Esophagus muscularis mucosa (tissue), 4 donors: Measurements from ENCODE around the gene PTPRS. TPM values are rescaled to one million over a fixed set of nuclear protein-coding genes. Genes with fewer than 3 reads are reported as not detected.
A peak's percentile ranks its signal among the peaks of the same experiment; 100 is the strongest.

Experiments used
- DNase-seq: peaks from one replicate; pipeline ENCODE4 v3.0.0-alpha.2; 2017; ENCODE audit errors: extremely low spot score
- H3K27ac ChIP-seq, 4 donors: fragments of 200-600 bp; sonication (generic); replicated peaks in 1 of 4; 1 replicate in 3 of 4; 2 replicates in 1 of 4; pipeline ENCODE4 v1.5.1; 2016 to 2019; ENCODE audit warnings: mild to moderate bottlenecking in 1 of 4
- H3K27me3 ChIP-seq, 4 donors: fragments of 200-600 bp; sonication (generic); one replicate each; pipeline versions ENCODE4 v1.5.1 to v1.6.0; 2016 to 2019
- H3K36me3 ChIP-seq, 4 donors: fragments of 200-600 bp; sonication (generic); one replicate each; pipeline ENCODE4 v1.5.1; 2016 to 2019
- H3K4me1 ChIP-seq, 4 donors: fragments of 200-600 bp; sonication (generic); one replicate each; pipeline ENCODE4 v1.5.1; 2016 to 2019
- H3K4me3 ChIP-seq, 4 donors: fragments of 200-600 bp; sonication (generic); 1 replicate in 2 of 4; 2 replicates in 2 of 4; pipeline ENCODE4 v1.5.1; 2016 to 2019; ENCODE audit warnings: mild to moderate bottlenecking in 4 of 4, moderate library complexity in 1 of 4
- H3K9me3 ChIP-seq, 4 donors: fragments of 200-600 bp; sonication (generic); 1 replicate in 3 of 4; 2 replicates in 1 of 4; pipeline ENCODE4 v1.5.1; 2016 to 2019
- EP300 ChIP-seq: sonication (generic); formaldehyde crosslinking; IDR thresholded peaks from one replicate; pipeline ENCODE4 v1.6.1; 2017; ENCODE audit warnings: antibody characterized with exemption
- POLR2A ChIP-seq: fragments of 450-650 bp; IDR thresholded peaks from one replicate; pipeline ENCODE4 v1.6.1; 2017; ENCODE audit warnings: antibody characterized with exemption, moderate library complexity, mild to moderate bottlenecking, low read depth
- POLR2AphosphoS5 ChIP-seq, 2 donors: sonication (generic); formaldehyde crosslinking; IDR thresholded peaks; one replicate each; pipeline ENCODE4 v1.6.1; 2017; ENCODE audit warnings: antibody characterized with exemption in 2 of 2
- WGBS: methylation state at CpG from one replicate; pipeline ENCODE4 v1.1.5; 2018; 5-methylcytosine and 5-hydroxymethylcytosine counted together
- intact Hi-C: fragments of 100-400 bp; cut with DNase I; formaldehyde crosslinking; loops from one replicate; pipeline ENCODE4 v1.15.1; 2023
- total RNA-seq, 4 donors: library from RNA; depleted of rRNA; stranded (reverse); fragments of >200 nt; gene quantifications; one replicate each; pipeline versions ENCODE4 v1.1.0 to v1.2.1, GENCODE V29; 2016
- TF ChIP-seq, protein P1 (sequence below), 3 experiments: fragments of 200-600 bp in 2 of 3; fragments of 450-650 bp in 1 of 3; sonication (generic) in 2 of 3; IDR thresholded peaks; one replicate each; pipeline ENCODE4 v1.5.1; 2017 to 2019; ENCODE audit warnings: antibody characterized with exemption in 3 of 3, mild to moderate bottlenecking in 2 of 3, moderate library complexity in 1 of 3

The PTPRS gene
- total RNA-seq, 4 donors from 2014 or later: 140 to 311 (median 224) TPM

DNA sequence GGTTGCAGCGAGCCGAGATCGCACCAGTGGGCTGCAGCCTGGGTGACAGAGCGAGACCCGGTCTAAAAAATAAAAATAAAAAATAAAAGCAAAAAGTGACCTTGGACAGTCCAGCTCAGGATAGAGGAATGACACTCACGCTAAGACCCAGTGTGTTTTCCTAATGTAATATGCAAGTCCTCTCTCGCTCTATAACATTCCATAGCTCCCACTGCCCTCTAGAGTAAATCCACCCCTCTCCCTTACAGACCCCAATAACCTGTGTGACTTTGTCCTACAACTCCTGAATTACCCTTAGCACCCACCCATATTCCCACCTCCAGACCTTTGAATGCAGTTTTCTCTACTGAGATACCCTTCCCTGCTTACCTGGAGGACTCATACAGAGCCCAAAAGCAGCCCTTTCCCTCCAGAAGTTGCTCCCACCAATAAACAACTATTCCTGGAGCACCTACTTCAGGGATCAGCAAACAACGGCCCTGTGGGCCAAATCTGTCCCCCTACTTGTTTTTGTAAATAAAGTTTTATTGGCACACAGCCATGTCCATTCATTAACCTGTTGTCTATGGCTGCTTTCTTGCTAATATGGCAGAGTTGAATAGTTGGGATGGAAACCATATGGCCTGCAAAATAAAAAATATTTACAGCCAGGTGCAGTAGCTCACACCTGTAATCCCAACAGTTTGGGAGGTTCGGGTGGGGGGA, 39.8 kb upstream of the PTPRS start:
- Histone ChIP-seq H3K4me3 (no peak overlapping the region), H3K4me1 (no peaks in the 10 kb centered on the region), H3K27me3 (peaks cover 0 to 20% (median 0%) of the 10 kb centered on the region in 4 donors), H3K36me3 (no peaks in the 10 kb centered on the region), H3K9me3 (peaks cover 0 to 38% (median 28%) of the 10 kb centered on the region in 4 donors), H3K27ac (no peak overlapping the region)
- TF ChIP-seq, protein P1, sequence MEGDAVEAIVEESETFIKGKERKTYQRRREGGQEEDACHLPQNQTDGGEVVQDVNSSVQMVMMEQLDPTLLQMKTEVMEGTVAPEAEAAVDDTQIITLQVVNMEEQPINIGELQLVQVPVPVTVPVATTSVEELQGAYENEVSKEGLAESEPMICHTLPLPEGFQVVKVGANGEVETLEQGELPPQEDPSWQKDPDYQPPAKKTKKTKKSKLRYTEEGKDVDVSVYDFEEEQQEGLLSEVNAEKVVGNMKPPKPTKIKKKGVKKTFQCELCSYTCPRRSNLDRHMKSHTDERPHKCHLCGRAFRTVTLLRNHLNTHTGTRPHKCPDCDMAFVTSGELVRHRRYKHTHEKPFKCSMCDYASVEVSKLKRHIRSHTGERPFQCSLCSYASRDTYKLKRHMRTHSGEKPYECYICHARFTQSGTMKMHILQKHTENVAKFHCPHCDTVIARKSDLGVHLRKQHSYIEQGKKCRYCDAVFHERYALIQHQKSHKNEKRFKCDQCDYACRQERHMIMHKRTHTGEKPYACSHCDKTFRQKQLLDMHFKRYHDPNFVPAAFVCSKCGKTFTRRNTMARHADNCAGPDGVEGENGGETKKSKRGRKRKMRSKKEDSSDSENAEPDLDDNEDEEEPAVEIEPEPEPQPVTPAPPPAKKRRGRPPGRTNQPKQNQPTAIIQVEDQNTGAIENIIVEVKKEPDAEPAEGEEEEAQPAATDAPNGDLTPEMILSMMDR (IDR thresholded peaks at IDR 0.05): no peak
- TF ChIP-seq POLR2A: no peak
- TF ChIP-seq POLR2AphosphoS5 (IDR thresholded peaks at IDR 0.05): no peak
- TF ChIP-seq EP300: no peak
- no peak for DNase-seq
- intact Hi-C loops: no loop called here
- WGBS: 93% methylated on average over 9 of the region's 9 CpGs

DNA sequence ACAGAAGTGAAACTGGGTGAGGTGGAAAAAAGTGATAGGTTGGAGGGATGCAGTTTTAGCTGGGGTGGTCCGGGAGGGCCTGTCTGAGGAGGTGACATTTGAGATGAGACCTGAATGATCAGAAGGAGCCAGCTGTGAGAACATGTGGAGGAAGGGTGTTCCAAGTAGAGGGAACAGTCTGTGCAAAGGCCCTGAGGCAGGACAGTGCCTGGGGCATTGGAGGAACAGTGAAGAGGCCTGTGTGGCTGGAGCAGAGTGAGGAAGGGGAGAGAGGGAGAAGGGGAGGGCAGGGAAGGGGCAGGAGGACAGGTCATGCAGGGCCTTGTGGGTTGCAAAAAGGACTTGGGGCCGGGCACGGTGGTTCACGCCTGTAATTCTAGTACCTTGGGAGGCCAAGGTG, 36.3 kb upstream of the PTPRS start:
- Histone ChIP-seq H3K36me3 (no peaks in the 10 kb centered on the region), H3K4me3 (no peak overlapping the region), H3K4me1 (no peaks in the 10 kb centered on the region), H3K27ac (no peak overlapping the region), H3K27me3 (peaks cover 0 to 34% (median 0%) of the 10 kb centered on the region in 4 donors), H3K9me3 (peaks cover 0 to 14% (median 6%) of the 10 kb centered on the region in 4 donors)
- no peak for DNase-seq
- intact Hi-C loops: loop anchor here (10.0 kb wide), 1 partner anchor 198 kb away; no protein-coding TSS in a partner anchor
- WGBS: 94% methylated on average over 4 of the region's 4 CpGs
- TF ChIP-seq, protein P1 (IDR thresholded peaks at IDR 0.05): no peak
- TF ChIP-seq EP300 (no peak), POLR2A (no peak), POLR2AphosphoS5 (IDR thresholded peaks at IDR 0.05) (no peak)

DNA sequence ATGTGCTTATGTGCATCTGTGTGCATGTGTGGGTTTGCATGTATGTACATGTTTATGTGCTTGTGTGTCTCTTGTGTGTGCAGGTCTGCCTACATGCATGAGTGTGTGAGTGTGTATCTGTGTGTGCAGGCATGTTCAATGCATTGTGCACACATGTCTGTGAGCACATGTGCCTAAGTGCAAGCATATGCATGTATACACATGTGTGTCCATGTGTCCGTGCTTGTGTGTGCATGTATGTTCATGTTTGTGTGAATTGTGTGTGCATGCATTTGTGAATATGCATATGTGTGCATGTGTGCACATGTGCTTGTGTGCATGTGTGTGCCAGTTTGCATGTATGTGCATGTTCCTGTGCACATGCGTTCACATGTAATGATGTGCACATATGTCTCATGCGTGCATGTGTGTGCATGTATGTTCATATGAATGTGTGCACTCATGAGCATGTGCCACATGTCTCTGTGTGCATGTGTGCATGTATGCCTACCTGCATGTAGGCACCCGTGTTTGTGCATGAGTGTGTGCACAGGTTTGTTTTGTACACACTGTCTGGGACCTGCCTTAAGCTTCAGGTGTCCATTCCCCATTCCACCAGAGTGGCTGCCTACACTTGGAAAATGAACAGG, 32.1 kb upstream of the PTPRS start:
- DNase-seq: no peak
- Histone ChIP-seq H3K27ac (no peak overlapping the region), H3K27me3 (peaks cover 0 to 67% (median 0%) of the 10 kb centered on the region in 4 donors), H3K4me3 (no peak overlapping the region), H3K9me3 (no peaks in the 10 kb centered on the region), H3K36me3 (no peaks in the 10 kb centered on the region), H3K4me1 (no peaks in the 10 kb centered on the region)
- 85% methylated on average over 4 of the region's 4 CpGs for WGBS
- intact Hi-C loops: loop anchor here (10.0 kb wide), 1 partner anchor 202 kb away; no protein-coding TSS in a partner anchor
- TF ChIP-seq POLR2AphosphoS5 (IDR thresholded peaks at IDR 0.05) (no peak), EP300 (no peak), POLR2A (no peak)
- TF ChIP-seq, protein P1 (IDR thresholded peaks at IDR 0.05): no peak

DNA sequence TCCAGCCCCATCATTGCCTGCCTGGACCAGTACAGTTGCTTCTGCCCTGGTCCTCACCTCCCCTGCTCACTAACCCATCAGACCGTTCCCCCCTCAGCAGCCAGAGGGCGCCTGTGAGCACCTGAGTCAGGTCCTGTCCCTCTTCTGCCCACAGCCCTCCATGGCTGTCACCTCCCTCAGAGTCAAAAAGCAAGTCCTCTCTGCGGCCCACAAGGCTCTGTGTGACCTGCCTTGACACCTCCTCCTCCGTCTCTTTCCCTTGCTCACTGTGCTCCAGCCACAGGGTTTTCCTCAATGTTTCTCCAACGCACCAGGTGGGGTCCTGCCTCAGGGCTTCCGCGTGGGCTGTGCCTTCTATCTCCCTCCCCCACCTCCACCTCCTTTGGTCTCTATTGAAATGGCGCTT, 29.4 kb upstream of the PTPRS start:
- intact Hi-C loops: loop anchor here (10.0 kb wide), 1 partner anchor 205 kb away; no protein-coding TSS in a partner anchor
- no peaks in the 10 kb centered on the region for H3K36me3 ChIP-seq
- peaks cover 0 to 72% (median 2%) of the 10 kb centered on the region in 4 donors for H3K27me3 ChIP-seq
- no peaks in the 10 kb centered on the region for H3K9me3 ChIP-seq
- H3K27ac ChIP-seq: no peak overlapping the region
- H3K4me3 ChIP-seq: no peak overlapping the region
- H3K4me1 ChIP-seq: no peaks in the 10 kb centered on the region
- DNase-seq: no peak
- no peak for TF ChIP-seq EP300
- TF ChIP-seq, protein P1 (IDR thresholded peaks at IDR 0.05): peak; percentile 46 to 53 (median 51)
- 28% methylated on average over 8 of the region's 8 CpGs for WGBS
